Measurements from ENCODE around the gene KATNB1. TPM values are rescaled to one million over a fixed set of nuclear protein-coding genes. Genes with fewer than 3 reads are reported as not detected.

KATNB1 gene
- total and polyA plus RNA-seq, 2 of the 8 experiments (the other 6 are each of a cell fraction or from before 2014, with no cell fraction given) = 50.2 to 60.4 TPM

- TF ChIP-seq, protein P1, sequence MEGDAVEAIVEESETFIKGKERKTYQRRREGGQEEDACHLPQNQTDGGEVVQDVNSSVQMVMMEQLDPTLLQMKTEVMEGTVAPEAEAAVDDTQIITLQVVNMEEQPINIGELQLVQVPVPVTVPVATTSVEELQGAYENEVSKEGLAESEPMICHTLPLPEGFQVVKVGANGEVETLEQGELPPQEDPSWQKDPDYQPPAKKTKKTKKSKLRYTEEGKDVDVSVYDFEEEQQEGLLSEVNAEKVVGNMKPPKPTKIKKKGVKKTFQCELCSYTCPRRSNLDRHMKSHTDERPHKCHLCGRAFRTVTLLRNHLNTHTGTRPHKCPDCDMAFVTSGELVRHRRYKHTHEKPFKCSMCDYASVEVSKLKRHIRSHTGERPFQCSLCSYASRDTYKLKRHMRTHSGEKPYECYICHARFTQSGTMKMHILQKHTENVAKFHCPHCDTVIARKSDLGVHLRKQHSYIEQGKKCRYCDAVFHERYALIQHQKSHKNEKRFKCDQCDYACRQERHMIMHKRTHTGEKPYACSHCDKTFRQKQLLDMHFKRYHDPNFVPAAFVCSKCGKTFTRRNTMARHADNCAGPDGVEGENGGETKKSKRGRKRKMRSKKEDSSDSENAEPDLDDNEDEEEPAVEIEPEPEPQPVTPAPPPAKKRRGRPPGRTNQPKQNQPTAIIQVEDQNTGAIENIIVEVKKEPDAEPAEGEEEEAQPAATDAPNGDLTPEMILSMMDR (IDR thresholded peaks at IDR 0.05; ENCODE audit: control extremely low read depth in 1 of 3, insufficient read depth in 1 of 3, low read depth in 1 of 3, low read length in 3 of 3) = peak; percentile 89 to 93 (median 91)
- TF ChIP-seq SP1 (IDR thresholded peaks at IDR 0.05; ENCODE audit: low read depth, low read length) (peak; percentile 54; the same call in 1 of the 2 replicates), YY1 (IDR thresholded peaks at IDR 0.05; ENCODE audit: low read depth, low read length) (0 out of 2 replicates have a peak, but pooled peaks have one; percentile 35), CBX5 (IDR thresholded peaks at IDR 0.05; ENCODE audit: low read depth, low read length) (no peak), JUND (IDR thresholded peaks at IDR 0.05; ENCODE audit: low read length) (no peak), GABPA (IDR thresholded peaks at IDR 0.05; ENCODE audit: borderline replicate concordance, insufficient read depth, low read length) (no peak), CHD1 (IDR thresholded peaks at IDR 0.05; ENCODE audit: low read depth, low read length) (no peak), SUZ12 (IDR thresholded peaks at IDR 0.05; ENCODE audit: low read length) (no peak), ATF2 (IDR thresholded peaks at IDR 0.05; ENCODE audit: low read length) (no peak), CHD2 (IDR thresholded peaks at IDR 0.05; ENCODE audit: low read length) (0 out of 2 replicates have a peak, but pooled peaks have one; percentile 23), RAD21 (IDR thresholded peaks at IDR 0.05 in 1 of 2, conservative IDR thresholded peaks at IDR 0.05 in 1 of 2; ENCODE audit: low read depth in 2 of 2, low read length in 2 of 2) (peak; percentile 86 to 91), RXRA (IDR thresholded peaks at IDR 0.05; ENCODE audit: insufficient read depth, low read depth, low read length) (no peak), CEBPB (IDR thresholded peaks at IDR 0.05; ENCODE audit: low read depth, low read length) (no peak), POU5F1 (IDR thresholded peaks at IDR 0.05; ENCODE audit: low read depth, low read length) (no peak), FOSL1 (IDR thresholded peaks at IDR 0.05; ENCODE audit: insufficient read depth, low read depth, low read length) (no peak), SIRT6 (IDR thresholded peaks at IDR 0.05; ENCODE audit: low read length) (no peak), EP300 (IDR thresholded peaks at IDR 0.05; ENCODE audit: borderline replicate concordance in 1 of 2, low read depth in 2 of 2, low read length in 2 of 2) (no peak), POLR2A (IDR thresholded peaks at IDR 0.05; ENCODE audit: control extremely low read depth in 1 of 2, low read depth in 2 of 2, low read length in 2 of 2) (no peak), RBBP5 (IDR thresholded peaks at IDR 0.05; ENCODE audit: borderline replicate concordance, low read depth, low read length) (no peak), SAP30 (IDR thresholded peaks at IDR 0.05; ENCODE audit: insufficient read depth, insufficient replicate concordance, low read length) (no peak)
- TF ChIP-seq, protein P2, sequence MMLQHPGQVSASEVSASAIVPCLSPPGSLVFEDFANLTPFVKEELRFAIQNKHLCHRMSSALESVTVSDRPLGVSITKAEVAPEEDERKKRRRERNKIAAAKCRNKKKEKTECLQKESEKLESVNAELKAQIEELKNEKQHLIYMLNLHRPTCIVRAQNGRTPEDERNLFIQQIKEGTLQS (IDR thresholded peaks at IDR 0.05; ENCODE audit: insufficient read depth, low read depth, low read length) = no peak
Observed at GRCh38 chr16:57757326-57757786, 21.8 kb downstream of the KATNB1 start (continued).

All from H1 (cell line).